Hindlimb muscle (tissue), 1 donor: Measurements from ENCODE around the gene CCDC80. TPM values are rescaled to one million over a fixed set of nuclear protein-coding genes. Genes with fewer than 3 reads are reported as not detected.

Source experiments
- DNase-seq: peaks from one replicate; pipeline ENCODE4 v3.0.0-alpha.2; 2013
- polyA plus RNA-seq: library from polyadenylated mRNA; unstranded; fragments of 120-200 nt; gene quantifications from one replicate; pipeline ENCODE4 v1.2.1, GENCODE V29; 2013; ENCODE audit not compliant: insufficient read length

The CCDC80 gene, protein sequence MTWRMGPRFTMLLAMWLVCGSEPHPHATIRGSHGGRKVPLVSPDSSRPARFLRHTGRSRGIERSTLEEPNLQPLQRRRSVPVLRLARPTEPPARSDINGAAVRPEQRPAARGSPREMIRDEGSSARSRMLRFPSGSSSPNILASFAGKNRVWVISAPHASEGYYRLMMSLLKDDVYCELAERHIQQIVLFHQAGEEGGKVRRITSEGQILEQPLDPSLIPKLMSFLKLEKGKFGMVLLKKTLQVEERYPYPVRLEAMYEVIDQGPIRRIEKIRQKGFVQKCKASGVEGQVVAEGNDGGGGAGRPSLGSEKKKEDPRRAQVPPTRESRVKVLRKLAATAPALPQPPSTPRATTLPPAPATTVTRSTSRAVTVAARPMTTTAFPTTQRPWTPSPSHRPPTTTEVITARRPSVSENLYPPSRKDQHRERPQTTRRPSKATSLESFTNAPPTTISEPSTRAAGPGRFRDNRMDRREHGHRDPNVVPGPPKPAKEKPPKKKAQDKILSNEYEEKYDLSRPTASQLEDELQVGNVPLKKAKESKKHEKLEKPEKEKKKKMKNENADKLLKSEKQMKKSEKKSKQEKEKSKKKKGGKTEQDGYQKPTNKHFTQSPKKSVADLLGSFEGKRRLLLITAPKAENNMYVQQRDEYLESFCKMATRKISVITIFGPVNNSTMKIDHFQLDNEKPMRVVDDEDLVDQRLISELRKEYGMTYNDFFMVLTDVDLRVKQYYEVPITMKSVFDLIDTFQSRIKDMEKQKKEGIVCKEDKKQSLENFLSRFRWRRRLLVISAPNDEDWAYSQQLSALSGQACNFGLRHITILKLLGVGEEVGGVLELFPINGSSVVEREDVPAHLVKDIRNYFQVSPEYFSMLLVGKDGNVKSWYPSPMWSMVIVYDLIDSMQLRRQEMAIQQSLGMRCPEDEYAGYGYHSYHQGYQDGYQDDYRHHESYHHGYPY
- polyA plus RNA-seq = 59.4 TPM

DNA sequence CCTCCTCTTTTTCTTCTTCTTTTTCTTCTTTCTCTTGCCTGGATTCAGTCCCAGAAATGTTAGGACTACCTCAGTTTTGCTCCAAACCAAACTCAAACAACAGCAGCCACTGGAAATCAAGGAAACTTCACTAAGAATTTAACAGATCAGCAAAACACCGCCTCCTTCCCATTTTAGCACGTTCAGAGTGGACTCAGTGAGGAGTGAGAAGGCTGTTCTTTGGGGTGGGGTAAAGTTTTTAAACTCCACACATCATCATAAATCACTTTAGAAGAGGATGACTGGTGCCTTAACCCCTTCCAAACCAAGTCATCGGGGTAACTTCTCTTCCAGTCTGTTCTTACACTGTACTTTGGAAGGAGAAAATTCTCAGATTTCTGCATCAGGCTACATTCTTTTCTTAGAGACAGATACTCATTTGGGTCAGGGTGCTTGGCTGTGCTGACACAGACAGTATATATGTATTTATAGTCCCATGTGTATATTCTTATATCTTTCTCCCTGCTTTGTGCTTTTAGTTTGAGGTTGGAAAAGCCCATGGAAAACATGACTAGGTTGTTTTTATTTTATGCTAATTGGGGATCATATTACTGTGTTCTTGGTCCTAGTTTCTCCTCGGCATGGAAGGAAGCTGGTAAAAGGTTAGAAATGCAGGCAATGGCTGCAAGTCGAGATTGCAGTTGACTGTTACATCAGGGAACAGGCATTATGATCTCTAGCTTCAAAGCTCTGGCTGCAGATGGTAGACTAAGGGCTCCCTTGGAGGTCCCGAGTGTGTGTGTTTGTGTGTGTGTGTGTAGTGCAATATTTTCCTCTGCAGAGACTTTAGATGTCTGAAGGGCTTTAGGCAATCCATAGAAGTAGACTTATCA, at the start of gene CCDC80:
CCDC80 (minus strand) TSS at position 214 of the 872 bp plus-strand sequence. CDS start 1,238 bp downstream, outside the sequence.
- DNase-seq = peak; percentile 62

DNA sequence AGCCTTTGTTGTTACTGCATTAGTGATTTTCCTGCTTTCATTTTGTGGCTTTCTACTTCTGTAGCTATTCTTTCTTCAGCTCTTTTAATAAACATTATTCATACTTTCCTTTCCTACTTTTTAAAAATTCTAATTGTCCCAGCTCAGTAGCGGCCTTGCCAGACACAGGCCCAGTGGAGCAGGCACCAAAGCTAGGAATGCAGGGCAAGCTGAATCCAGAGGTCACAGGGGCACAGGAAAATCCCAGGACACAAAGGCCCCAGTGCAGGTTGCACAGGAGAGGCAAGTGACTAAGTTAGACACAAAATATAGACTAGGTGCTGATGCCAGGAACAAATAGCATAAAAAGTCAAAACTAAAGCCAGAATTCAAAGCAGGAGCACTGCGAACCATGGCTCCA, 49.0 kb upstream of the CCDC80 start:
- DNase-seq = no peak

DNA sequence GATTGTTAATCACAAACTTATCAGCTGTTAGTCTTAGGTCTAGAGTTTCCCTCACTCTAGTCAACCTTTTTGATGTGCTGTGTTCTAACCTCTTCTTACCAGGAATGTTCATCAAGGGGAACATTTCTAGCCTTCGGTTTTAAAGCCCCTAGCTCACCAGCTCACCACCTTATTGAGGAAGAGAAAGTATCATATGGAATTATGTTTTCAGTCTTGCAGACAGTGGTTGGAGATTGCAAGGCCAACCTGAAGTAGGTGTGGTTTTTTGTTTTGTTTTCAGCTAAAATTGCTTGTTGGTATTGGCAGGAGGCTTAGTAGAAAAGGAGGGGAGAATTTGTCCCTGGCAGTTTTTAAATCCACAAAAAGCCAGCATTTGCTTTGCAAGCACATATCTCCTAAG, 48.4 kb upstream of the CCDC80 start:
- no peak for DNase-seq

DNA sequence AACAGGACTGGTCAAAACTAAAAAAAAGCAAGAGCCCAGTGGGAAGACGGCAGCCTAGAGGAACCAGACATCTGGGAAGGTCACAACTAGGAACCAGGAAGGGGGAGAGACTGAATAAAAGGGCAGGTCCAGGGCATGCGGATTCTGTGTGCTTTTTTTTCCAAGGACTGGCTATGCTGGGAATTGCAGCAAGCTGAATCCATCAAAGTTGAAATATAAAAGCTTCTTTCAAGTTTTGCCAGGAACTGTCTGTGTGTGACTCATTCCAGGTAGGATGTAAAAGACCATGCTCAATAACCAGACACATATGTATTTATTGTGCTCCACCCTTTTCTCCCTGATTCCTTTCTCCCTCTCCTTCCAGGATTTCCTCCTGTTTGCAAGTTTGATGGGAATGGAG, 47.9 kb upstream of the CCDC80 start:
- no peak for DNase-seq

DNA sequence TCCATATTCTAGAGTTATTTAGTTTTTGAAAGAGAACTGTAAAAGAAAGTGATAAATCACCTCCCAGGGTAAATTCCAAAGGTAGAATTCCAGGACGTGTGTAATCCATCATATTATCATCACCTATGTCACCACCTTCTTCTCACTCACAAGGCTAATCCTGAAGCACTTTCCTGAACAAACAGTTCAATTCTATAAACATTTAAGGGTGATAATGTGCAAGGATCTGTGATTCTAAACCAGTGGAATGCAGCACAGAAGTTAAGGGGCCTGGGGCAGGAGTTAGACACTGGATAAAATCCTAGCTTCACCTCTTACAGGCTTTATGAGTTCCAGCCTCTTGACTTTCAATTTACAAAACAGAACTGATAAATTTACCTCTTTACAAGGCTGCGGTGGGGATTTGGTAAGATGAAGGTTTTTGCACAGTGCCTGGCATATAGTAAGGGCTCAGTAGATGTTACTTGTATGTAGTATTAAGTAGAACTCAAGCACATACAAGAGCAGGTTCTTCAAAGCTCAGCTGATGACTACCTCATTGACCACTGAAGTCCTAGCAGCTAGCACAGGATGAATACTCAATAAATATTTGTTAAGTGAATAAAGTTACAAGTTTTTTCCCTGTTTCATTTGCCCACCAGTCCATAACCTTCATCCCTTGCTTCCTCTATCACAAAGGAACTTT, 47.3 kb upstream of the CCDC80 start:
- DNase-seq = no peak

DNA sequence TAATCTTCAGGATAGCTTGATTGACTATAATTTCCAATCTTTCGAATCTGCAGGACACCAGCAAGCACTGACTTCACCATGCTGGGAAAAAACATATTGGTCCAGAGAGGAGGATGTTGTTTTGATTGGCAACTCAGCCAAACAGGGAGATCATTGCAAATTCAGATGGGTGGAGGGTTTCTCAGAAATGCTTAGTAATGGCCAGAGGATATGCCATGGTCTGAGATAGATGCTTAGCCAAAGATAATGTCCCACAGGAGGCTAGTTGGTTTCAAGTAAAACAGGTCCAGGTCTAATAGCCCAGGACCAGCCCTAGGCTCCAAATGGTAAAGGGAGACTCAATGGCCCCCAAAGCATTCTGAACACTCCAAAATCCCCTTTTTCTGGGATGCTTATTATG, 46.7 kb upstream of the CCDC80 start:
- no peak for DNase-seq

DNA sequence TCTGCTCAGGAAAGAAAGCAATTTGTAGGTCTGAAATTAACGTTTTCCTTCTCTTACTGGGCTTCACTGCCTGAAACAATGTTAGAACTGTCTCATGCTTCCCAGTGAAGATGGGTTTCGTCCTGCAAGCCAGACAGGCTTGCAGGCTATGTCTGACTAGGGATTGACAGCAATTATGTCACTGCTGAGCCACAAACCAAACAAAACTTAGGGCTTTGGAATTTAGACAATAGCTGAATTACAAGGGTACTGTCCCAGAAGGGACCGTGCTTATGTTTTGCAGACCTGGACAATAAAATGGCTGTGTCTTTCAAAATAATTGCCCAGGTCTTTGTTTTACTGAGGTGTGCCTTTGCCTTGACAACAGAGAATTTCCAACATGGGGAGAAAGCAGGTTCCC, 46.3 kb upstream of the CCDC80 start:
- no peak for DNase-seq

DNA sequence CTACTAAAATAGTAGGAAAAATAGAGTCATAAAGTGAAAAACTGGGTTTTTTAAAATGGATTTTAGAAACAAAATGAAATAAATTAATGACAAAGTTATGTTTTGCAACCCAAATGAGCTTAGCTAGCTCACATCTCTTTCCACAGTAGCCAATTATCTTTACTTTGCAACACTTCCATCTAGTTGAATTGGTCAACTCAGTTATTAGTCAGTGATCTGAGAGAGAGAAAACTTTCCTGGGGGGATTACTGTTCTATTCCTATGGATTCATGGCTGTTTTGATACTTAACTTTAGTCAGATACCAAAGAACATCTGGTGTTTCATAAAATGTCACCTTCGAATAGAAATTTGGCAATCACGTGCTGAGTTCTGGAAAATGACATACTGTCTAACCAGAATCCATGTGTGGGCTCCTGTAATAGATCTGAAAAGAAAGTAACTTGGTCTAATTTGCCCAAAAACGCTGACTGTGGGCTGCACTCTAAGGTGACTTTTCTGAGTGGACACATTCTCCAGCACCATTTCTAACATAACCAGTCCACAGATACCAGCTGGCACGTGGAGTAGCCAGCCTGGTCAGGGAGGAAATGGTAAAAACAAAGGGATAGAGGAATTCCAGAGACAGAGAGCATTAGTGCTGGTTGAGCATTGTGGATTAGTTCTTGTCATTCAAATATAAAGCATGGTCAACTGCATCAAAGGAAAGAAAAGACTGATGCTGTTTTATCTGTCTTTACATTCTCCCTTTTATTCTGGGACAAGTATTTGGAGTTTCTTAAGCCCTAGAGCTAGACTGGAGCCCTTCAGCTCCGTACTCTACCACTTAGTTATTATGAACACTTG, 45.2 kb upstream of the CCDC80 start:
- DNase-seq = no peak

DNA sequence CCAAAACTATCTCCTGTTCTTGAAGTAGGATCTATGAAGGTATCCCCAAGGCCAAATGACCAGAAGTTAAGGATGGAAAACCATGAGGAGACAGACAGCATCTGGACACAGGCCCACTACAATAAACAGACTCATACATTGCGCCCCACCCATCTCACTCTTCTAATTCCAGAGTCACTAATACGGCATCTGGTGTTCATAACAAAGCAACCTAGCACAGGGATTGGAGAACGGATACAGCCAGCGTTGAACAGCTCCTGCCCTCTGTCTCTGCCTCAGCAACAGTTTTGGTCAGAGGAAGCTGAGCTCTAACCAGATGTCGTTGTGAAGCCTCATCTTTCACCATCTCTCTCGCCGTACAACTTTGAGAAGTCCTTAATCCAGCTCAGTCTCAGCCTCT, 44.5 kb upstream of the CCDC80 start:
- DNase-seq = no peak

DNA sequence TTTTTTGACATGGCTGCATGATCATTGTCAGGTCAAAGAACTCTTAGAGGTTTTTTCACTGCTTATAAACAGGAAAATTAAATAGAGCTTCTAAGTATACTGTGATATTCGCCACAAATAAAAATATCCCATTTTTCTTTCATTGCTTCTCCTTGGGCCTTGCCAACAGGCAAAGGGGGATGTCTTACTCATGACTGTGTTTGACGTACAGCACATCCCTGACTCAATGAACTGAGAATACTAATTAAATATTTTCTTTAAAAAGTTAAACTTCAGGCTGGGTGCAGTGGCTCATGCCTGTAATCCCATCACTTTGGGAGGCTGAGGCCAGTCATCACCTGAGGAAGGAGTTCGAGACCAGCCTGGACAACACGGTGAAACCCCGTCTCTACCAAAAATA, 41.4 kb upstream of the CCDC80 start:
- DNase-seq = no peak

DNA sequence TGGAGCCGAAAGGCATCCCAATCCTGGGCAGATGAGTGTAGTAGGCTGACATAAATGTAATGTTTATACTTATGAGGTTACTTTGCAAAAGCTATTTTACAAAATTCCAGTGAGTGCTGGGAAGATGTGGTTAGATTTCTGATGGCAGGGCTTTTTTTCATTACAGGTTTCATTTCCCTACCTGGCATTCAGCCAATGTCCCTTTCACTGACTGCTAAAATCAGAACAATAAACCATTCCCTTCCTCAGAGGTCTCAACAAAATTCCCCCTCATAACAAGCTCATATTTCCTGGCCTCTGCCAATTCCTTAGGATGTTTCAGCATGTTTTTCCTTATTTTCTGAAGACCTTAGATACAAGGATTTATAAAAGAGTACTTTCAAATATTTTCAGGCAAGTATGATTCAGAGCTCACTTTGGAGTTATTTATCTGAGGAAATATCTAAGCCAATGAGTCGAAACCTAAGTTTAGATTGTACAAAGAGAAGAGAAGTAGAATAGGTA, 40.9 kb upstream of the CCDC80 start:
- peak; percentile 20 for DNase-seq

DNA sequence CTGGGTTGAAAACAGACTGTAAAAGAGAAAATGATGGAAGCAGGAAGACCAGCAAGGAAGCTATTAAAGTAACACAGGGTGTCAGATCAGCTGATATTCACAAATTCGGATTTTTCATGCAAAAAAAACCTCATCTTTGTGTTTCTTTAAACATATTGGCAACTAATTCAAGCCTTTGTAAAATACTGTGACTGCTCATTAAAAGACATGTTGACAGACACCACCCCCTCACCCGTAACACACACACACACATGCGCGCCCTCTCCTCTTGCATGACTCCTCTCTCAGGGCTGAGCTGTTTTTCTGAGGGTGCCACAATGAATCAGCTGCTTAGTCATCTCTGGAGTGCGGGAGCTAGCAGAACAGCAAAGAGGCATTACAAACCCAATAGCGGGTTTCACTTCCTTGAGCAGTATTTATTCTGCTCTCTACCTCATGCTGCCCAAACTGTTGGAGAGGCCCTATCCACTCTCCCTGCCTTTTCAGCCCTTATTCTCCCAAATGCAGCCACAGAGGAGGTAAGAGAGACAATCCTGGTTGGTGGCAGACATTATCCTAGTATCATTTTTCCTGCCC, 35.8 kb upstream of the CCDC80 start:
- no peak for DNase-seq

DNA sequence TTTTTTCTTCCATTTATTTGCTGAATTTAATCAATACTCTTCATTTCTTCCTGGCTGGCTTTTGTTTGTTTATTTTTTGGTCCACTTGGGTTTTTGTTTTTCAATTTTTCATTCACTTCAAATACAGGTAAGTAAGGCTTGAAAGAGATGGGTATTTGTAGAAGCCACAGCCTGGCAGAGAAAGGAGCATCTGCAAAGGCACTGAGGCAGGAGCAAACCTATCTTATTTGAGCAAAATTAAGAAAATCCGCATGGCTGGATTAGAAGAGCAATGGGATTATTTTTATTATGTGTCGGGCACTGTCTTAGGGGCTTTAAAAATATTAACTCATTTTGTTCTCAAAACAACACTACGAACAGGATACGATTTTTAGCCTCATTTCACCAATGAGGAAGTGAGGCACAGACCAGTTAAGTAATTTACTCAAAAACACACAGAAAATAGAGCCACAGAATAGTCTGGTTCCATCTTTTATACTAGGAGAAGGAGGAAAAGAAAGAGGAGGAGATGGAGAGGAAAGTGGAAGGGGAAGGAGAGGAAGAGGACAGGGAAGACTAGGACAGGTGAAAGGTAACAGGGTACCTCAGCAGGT, 35.1 kb upstream of the CCDC80 start:
- DNase-seq = no peak

DNA sequence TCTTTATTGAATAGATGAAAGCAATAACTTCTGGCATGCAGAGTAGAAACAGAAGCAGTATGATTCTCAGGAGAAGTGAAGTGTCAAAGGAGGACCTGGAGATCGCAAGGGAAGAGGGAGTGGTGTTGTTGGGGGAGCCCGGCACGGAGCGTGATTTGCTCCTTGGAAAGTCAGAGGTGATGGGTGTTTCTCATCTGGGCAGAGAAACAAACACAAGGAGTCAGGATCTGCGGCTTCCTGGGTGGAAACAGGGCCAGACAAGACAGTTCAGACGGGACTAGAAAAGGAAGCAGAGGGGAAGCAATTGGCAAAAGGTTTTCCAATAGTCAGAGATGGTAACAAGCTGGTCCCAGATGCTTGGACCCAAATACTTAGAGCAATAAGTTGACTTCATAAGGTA, 34.4 kb upstream of the CCDC80 start:
- DNase-seq = no peak

DNA sequence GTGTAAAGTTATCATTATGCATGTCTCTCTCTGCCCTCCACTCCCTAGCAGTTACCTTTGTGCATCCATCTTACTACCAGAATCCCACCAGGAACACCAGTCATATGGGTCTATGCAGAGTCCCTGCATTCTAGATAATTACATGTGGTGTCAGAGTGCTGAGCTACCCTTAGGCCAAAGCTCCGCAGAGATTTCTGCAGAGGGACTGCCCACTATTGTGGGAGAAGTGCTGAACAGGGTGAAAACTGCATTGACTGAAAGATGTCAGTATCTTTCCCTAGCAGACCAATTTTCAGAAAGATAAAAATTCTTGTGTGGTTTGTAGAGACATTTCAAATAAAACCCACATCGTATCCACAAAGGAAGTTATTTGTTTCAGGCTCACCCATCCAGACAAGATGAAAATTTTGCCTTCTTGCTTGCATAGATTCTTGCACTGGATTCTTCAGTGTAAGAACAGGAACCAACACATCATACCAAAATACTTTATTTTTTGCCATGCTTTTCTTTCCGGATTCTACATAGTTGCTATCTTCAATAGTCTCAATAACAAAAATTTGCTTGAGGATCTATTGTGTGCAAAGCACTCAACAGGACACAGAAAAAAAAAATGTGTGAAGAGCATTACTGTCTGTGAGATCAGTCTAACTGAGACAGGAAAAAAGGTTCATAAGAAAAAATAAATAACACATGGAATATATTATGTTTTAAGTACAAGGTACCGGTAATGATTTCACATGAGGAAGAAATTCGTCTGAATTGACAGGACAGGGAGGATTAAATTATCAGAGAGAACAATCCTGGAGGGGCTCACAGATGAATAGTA, 32.0 kb upstream of the CCDC80 start:
- DNase-seq = no peak

DNA sequence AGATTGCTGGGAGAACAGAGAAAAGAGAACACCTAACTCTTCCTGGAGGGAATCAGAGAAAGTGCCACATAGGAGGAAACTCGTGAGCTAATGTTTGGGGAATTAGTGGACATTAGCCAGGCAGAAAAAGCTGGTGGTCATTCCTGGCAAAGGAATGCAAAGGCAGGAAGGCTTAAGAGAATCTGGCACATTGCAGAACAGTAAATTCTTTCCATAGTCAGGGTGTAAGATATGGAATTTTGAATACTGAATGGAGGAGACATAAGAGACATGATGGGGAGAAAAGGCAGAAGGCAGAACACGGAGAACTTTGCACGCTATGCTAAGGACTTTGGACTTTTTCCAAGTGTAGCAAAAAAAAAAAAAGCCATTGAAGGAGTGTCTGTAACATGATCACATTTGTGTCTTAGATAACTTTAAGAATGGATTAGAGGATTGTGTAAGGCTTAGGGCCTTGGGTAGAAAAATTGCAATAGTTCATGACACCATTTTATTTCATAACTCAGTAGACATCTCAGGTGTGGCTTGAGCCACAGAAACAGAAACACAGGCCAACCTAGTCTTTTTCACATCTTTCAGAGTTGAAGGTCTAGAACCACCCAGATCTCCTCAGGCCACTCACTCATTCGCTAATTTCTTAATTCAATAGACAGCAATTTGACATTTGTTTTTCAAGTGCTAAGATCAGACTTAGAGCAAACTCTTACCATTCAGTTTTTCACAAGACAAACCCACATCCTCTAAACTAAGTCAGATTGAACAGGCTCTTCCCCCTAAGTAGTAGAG, 31.2 kb upstream of the CCDC80 start:
- DNase-seq = no peak

DNA sequence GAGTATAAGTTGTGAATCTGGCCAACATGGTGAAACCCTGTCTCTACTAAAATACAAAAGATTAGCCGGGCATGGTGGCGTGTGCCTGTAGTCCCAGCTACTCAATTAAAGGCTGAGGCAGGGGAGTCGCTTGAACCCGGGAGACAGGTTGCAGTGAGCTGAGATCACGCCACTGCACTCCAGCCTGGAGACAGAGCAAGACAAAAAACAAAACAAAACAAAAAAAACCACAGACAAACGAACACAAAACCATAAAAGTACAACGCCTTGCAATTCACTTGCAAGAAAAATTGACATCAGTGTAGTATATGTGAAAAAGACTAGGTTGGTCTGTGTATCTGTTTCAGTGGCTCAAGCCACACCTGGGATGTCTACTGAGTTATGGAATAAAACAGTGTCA, 29.9 kb upstream of the CCDC80 start:
- no peak for DNase-seq

DNA sequence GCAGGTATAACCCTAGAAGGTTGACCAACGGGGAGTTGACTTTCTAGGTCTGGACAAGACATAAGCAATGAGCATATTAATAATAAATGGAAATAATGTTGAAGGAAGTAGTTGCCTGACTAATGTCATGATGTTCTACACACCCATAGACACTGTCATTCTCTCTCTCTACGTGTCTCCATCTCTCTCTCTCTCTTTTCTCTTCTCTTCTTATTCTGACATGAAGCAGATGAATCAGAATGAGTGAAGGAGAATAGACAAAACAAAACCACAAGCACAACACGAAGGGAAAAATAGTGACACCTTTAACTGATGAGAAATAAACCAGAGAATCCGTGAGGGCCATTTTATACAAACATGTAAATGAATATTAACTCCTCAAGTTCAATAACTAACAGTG, 26.7 kb upstream of the CCDC80 start:
- no peak for DNase-seq
